Measurements from ENCODE around the gene MAGEA8.
"Not testable (repeated sequence)": the region's sequence is repeated elsewhere in the genome, so short reads cannot be mapped to it uniquely, and the experiment has no call there.

DNA sequence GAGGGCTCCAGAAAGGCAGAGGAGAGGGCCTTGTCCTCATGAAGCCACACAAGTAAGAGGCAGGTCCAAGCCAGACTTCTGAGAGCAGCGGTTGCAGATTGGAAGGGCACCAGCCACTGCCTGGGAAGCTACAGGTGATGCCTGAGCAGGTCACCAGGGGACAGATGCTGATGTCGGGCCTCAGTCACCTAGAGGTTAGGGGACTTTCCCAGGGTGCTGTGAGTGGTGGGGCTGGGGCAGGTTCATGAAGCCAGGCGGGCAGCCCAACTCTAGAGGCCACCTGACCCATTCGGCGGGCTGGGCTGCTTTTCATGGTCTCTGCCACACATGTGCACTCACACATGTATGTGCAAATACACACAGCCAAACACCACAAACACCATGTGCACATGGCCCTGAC lies 52.0 kb downstream of the MAGEA8 start:
- TF ChIP-seq, protein P1, sequence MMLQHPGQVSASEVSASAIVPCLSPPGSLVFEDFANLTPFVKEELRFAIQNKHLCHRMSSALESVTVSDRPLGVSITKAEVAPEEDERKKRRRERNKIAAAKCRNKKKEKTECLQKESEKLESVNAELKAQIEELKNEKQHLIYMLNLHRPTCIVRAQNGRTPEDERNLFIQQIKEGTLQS (IDR thresholded peaks at IDR 0.05; ENCODE audit: borderline replicate concordance, extremely low read depth, low read depth, low read length) = not testable (repeated sequence)
- TF ChIP-seq, protein P2, sequence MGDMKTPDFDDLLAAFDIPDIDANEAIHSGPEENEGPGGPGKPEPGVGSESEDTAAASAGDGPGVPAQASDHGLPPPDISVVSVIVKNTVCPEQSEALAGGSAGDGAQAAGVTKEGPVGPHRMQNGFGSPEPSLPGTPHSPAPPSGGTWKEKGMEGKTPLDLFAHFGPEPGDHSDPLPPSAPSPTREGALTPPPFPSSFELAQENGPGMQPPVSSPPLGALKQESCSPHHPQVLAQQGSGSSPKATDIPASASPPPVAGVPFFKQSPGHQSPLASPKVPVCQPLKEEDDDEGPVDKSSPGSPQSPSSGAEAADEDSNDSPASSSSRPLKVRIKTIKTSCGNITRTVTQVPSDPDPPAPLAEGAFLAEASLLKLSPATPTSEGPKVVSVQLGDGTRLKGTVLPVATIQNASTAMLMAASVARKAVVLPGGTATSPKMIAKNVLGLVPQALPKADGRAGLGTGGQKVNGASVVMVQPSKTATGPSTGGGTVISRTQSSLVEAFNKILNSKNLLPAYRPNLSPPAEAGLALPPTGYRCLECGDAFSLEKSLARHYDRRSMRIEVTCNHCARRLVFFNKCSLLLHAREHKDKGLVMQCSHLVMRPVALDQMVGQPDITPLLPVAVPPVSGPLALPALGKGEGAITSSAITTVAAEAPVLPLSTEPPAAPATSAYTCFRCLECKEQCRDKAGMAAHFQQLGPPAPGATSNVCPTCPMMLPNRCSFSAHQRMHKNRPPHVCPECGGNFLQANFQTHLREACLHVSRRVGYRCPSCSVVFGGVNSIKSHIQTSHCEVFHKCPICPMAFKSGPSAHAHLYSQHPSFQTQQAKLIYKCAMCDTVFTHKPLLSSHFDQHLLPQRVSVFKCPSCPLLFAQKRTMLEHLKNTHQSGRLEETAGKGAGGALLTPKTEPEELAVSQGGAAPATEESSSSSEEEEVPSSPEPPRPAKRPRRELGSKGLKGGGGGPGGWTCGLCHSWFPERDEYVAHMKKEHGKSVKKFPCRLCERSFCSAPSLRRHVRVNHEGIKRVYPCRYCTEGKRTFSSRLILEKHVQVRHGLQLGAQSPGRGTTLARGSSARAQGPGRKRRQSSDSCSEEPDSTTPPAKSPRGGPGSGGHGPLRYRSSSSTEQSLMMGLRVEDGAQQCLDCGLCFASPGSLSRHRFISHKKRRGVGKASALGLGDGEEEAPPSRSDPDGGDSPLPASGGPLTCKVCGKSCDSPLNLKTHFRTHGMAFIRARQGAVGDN (IDR thresholded peaks at IDR 0.05) = not testable (repeated sequence)
- not testable (repeated sequence) for TF ChIP-seq BRCA1 (IDR thresholded peaks at IDR 0.05; ENCODE audit: low read depth, low read length); CHD2 (IDR thresholded peaks at IDR 0.05; ENCODE audit: borderline replicate concordance, low read depth, low read length); JUND (IDR thresholded peaks at IDR 0.05; ENCODE audit: low read depth, low read length); ZNF274 (IDR thresholded peaks at IDR 0.05; ENCODE audit: insufficient read depth, insufficient read length); HDGF (IDR thresholded peaks at IDR 0.05); EGR1 (IDR thresholded peaks at IDR 0.05; ENCODE audit: borderline replicate concordance in 1 of 2, low read depth in 2 of 2, low read length in 2 of 2); NFXL1 (IDR thresholded peaks at IDR 0.05; ENCODE audit: borderline replicate concordance)
- TF ChIP-seq, protein P3, sequence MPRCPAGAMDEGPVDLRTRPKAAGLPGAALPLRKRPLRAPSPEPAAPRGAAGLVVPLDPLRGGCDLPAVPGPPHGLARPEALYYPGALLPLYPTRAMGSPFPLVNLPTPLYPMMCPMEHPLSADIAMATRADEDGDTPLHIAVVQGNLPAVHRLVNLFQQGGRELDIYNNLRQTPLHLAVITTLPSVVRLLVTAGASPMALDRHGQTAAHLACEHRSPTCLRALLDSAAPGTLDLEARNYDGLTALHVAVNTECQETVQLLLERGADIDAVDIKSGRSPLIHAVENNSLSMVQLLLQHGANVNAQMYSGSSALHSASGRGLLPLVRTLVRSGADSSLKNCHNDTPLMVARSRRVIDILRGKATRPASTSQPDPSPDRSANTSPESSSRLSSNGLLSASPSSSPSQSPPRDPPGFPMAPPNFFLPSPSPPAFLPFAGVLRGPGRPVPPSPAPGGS (IDR thresholded peaks at IDR 0.05; ENCODE audit: borderline replicate concordance, insufficient read depth, low read depth, low read length, poor library complexity, severe bottlenecking) = not testable (repeated sequence)
- TF ChIP-seq, protein P4, sequence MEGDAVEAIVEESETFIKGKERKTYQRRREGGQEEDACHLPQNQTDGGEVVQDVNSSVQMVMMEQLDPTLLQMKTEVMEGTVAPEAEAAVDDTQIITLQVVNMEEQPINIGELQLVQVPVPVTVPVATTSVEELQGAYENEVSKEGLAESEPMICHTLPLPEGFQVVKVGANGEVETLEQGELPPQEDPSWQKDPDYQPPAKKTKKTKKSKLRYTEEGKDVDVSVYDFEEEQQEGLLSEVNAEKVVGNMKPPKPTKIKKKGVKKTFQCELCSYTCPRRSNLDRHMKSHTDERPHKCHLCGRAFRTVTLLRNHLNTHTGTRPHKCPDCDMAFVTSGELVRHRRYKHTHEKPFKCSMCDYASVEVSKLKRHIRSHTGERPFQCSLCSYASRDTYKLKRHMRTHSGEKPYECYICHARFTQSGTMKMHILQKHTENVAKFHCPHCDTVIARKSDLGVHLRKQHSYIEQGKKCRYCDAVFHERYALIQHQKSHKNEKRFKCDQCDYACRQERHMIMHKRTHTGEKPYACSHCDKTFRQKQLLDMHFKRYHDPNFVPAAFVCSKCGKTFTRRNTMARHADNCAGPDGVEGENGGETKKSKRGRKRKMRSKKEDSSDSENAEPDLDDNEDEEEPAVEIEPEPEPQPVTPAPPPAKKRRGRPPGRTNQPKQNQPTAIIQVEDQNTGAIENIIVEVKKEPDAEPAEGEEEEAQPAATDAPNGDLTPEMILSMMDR (IDR thresholded peaks at IDR 0.05 in 2 of 3, conservative IDR thresholded peaks at IDR 0.05 in 1 of 3; ENCODE audit: control insufficient read depth in 2 of 3, extremely low read depth in 1 of 3, insufficient read depth in 1 of 3, low read depth in 3 of 3, low read length in 3 of 3) = not testable (repeated sequence)
- TF ChIP-seq, protein P5, sequence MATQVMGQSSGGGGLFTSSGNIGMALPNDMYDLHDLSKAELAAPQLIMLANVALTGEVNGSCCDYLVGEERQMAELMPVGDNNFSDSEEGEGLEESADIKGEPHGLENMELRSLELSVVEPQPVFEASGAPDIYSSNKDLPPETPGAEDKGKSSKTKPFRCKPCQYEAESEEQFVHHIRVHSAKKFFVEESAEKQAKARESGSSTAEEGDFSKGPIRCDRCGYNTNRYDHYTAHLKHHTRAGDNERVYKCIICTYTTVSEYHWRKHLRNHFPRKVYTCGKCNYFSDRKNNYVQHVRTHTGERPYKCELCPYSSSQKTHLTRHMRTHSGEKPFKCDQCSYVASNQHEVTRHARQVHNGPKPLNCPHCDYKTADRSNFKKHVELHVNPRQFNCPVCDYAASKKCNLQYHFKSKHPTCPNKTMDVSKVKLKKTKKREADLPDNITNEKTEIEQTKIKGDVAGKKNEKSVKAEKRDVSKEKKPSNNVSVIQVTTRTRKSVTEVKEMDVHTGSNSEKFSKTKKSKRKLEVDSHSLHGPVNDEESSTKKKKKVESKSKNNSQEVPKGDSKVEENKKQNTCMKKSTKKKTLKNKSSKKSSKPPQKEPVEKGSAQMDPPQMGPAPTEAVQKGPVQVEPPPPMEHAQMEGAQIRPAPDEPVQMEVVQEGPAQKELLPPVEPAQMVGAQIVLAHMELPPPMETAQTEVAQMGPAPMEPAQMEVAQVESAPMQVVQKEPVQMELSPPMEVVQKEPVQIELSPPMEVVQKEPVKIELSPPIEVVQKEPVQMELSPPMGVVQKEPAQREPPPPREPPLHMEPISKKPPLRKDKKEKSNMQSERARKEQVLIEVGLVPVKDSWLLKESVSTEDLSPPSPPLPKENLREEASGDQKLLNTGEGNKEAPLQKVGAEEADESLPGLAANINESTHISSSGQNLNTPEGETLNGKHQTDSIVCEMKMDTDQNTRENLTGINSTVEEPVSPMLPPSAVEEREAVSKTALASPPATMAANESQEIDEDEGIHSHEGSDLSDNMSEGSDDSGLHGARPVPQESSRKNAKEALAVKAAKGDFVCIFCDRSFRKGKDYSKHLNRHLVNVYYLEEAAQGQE (IDR thresholded peaks at IDR 0.05; ENCODE audit: low read depth, low read length) = not testable (repeated sequence)
